Spinal cord (tissue), 10 donors: ENCODE measurements around the gene PLXNB1. TPM values are rescaled to one million over a fixed set of nuclear protein-coding genes. Genes with fewer than 3 reads are reported as not detected.

ENCODE experiments used
- DNase-seq, 6 donors: peaks; one replicate each; pipeline versions ENCODE4 v3.0.0 to v3.0.0-alpha.2; 2013 to 2015; ENCODE audit warnings: low spot score in 6 of 6, low read depth in 4 of 6
- H3K27ac ChIP-seq: one replicate; pipeline ENCODE4 v1.5.1; 2013; ENCODE audit warnings: low read depth, low read length, control low read depth
- H3K27me3 ChIP-seq: one replicate; pipeline ENCODE4 v1.6.1; 2013; ENCODE audit warnings: low read length; ENCODE audit not compliant: control insufficient read depth, insufficient read depth
- H3K36me3 ChIP-seq: one replicate; pipeline ENCODE4 v1.6.1; 2013; ENCODE audit warnings: low read length; ENCODE audit not compliant: control insufficient read depth, insufficient read depth
- H3K4me1 ChIP-seq: one replicate; pipeline ENCODE4 v1.6.1; 2013; ENCODE audit warnings: low read length; ENCODE audit not compliant: control insufficient read depth, insufficient read depth
- H3K4me3 ChIP-seq: one replicate; pipeline ENCODE4 v1.5.1; 2013; ENCODE audit warnings: low read depth, low read length, control low read depth
- H3K9me3 ChIP-seq: one replicate; pipeline ENCODE4 v1.6.1; 2013; ENCODE audit warnings: low read length; ENCODE audit not compliant: control insufficient read depth, insufficient read depth
- WGBS: methylation state at CpG from one replicate; pipeline ENCODE4 v1.1.5; 2013; ENCODE audit warnings: missing lambda C conversion rate; ENCODE audit not compliant: insufficient coverage; 5-methylcytosine and 5-hydroxymethylcytosine counted together
- polyA plus RNA-seq, 2 donors: library from polyadenylated mRNA; unstranded; fragments of 120-200 nt; gene quantifications; one replicate each; pipeline ENCODE4 v1.2.1, GENCODE V29; 2013; ENCODE audit not compliant: insufficient read length in 2 of 2
- total RNA-seq, 2 donors: library from RNA; depleted of rRNA in 1 of 2; stranded (reverse); fragments of 120-200 nt in 1 of 2; fragments of >200 nt in 1 of 2; gene quantifications; one replicate each; pipeline versions ENCODE4 v1.2.3 to v1.2.4, GENCODE V29; 2013 to 2014
- donor health status: healthy.

Gene PLXNB1
- total and polyA plus RNA-seq, 4 donors: 37.6 to 133 (median 96.7) TPM

- 83% methylated on average over 25 of the region's 25 CpGs for WGBS
- Histone ChIP-seq H3K4me3 (no peak overlapping the region), H3K9me3 (no peaks in the 10 kb centered on the region), H3K4me1 (peaks cover 58% of the 10 kb centered on the region), H3K27ac (no peak overlapping the region), H3K27me3 (no peaks in the 10 kb centered on the region), H3K36me3 (peaks cover 72% of the 10 kb centered on the region)
- DNase-seq: no peak
Observed at GRCh38 chr3:48423241-48423882, 6.5 kb downstream of the PLXNB1 start.

- Histone ChIP-seq H3K4me1 (peaks cover 51% of the 10 kb centered on the region), H3K27me3 (no peaks in the 10 kb centered on the region), H3K27ac (no peak overlapping the region), H3K36me3 (peaks cover 79% of the 10 kb centered on the region), H3K4me3 (no peak overlapping the region), H3K9me3 (no peaks in the 10 kb centered on the region)
- DNase-seq: no peak
- WGBS: 94% methylated on average over 8 of the region's 8 CpGs
Observed at GRCh38 chr3:48422681-48423080, 7.2 kb downstream of the PLXNB1 start.

GRCh38 chr3:48422272-48422671 lies 7.6 kb downstream of the PLXNB1 start:
- DNase-seq: no peak
- H3K4me3 ChIP-seq: no peak overlapping the region
- H3K36me3 ChIP-seq: peaks cover 83% of the 10 kb centered on the region

GRCh38 chr3:48420561-48420960 lies 9.3 kb downstream of the PLXNB1 start:
- WGBS: 92% methylated on average over 14 of the region's 14 CpGs
- no peaks in the 10 kb centered on the region for H3K9me3 ChIP-seq
- H3K27ac ChIP-seq: no peak overlapping the region
- DNase-seq: no peak
- no peaks in the 10 kb centered on the region for H3K27me3 ChIP-seq
- H3K4me1 ChIP-seq: peaks cover 30% of the 10 kb centered on the region
- peaks cover 97% of the 10 kb centered on the region for H3K36me3 ChIP-seq
- H3K4me3 ChIP-seq: no peak overlapping the region

More at GRCh38 chr3:48422272-48422671, 7.6 kb downstream of the PLXNB1 start:
- H3K9me3 ChIP-seq: no peaks in the 10 kb centered on the region
- no peaks in the 10 kb centered on the region for H3K27me3 ChIP-seq
- peaks cover 47% of the 10 kb centered on the region for H3K4me1 ChIP-seq
- H3K27ac ChIP-seq: no peak overlapping the region
- WGBS: 90% methylated on average over 3 of the region's 3 CpGs

- Histone ChIP-seq H3K36me3 (peaks cover 97% of the 10 kb centered on the region), H3K27me3 (no peaks in the 10 kb centered on the region), H3K27ac (no peak overlapping the region), H3K4me1 (peaks cover 20% of the 10 kb centered on the region), H3K9me3 (no peaks in the 10 kb centered on the region), H3K4me3 (no peak overlapping the region)
- 96% methylated on average over 17 of the region's 17 CpGs for WGBS
- no peak for DNase-seq
Observed at GRCh38 chr3:48419597-48419996, 10.3 kb downstream of the PLXNB1 start.

- no peak for DNase-seq
- Histone ChIP-seq H3K36me3 (peaks cover 97% of the 10 kb centered on the region), H3K4me1 (peaks cover 16% of the 10 kb centered on the region), H3K4me3 (no peak overlapping the region), H3K9me3 (no peaks in the 10 kb centered on the region), H3K27ac (no peak overlapping the region), H3K27me3 (no peaks in the 10 kb centered on the region)
- 94% methylated on average over 9 of the region's 9 CpGs for WGBS
Observed at GRCh38 chr3:48419149-48419548, 10.7 kb downstream of the PLXNB1 start.

GRCh38 chr3:48418651-48419050 lies 11.2 kb downstream of the PLXNB1 start:
- Histone ChIP-seq H3K36me3 (peaks cover 97% of the 10 kb centered on the region), H3K27me3 (no peaks in the 10 kb centered on the region), H3K27ac (no peak overlapping the region), H3K4me3 (no peak overlapping the region), H3K9me3 (no peaks in the 10 kb centered on the region), H3K4me1 (peaks cover 11% of the 10 kb centered on the region)
- no peak for DNase-seq
- 90% methylated on average over 7 of the region's 9 CpGs for WGBS

GRCh38 chr3:48418140-48418539 lies 11.7 kb downstream of the PLXNB1 start:
- Histone ChIP-seq H3K36me3 (peaks cover 97% of the 10 kb centered on the region), H3K4me1 (peaks cover 6% of the 10 kb centered on the region), H3K27ac (no peak overlapping the region), H3K4me3 (no peak overlapping the region), H3K27me3 (no peaks in the 10 kb centered on the region), H3K9me3 (no peaks in the 10 kb centered on the region)
- WGBS: 91% methylated on average over 13 of the region's 17 CpGs
- DNase-seq: no peak

GRCh38 chr3:48417529-48418108 lies 12.3 kb downstream of the PLXNB1 start:
- Histone ChIP-seq H3K4me3 (no peak overlapping the region), H3K27ac (no peak overlapping the region), H3K27me3 (no peaks in the 10 kb centered on the region), H3K4me1 (peaks cover 1% of the 10 kb centered on the region), H3K36me3 (peaks cover 97% of the 10 kb centered on the region), H3K9me3 (no peaks in the 10 kb centered on the region)
- WGBS: 95% methylated on average over 13 of the region's 14 CpGs
- no peak for DNase-seq

GRCh38 chr3:48416546-48416945 lies 13.3 kb downstream of the PLXNB1 start:
- DNase-seq: no peak
- no peak overlapping the region for H3K27ac ChIP-seq
- no peaks in the 10 kb centered on the region for H3K4me1 ChIP-seq
- H3K36me3 ChIP-seq: peaks cover 97% of the 10 kb centered on the region
- H3K9me3 ChIP-seq: no peaks in the 10 kb centered on the region
- no peaks in the 10 kb centered on the region for H3K27me3 ChIP-seq
- no peak overlapping the region for H3K4me3 ChIP-seq
- 87% methylated on average over 3 of the region's 4 CpGs for WGBS
